Transverse colon (tissue), 4 donors: Measurements from ENCODE around the gene TMEM45A. TPM values are rescaled to one million over a fixed set of nuclear protein-coding genes. Genes with fewer than 3 reads are reported as not detected.

Source experiments
- DNase-seq: peaks from one replicate; pipeline ENCODE4 v3.0.0-alpha.2; 2019
- H3K27ac ChIP-seq, 4 donors: fragments of 200-600 bp; sonication (generic); 2 replicates each; pipeline ENCODE4 v1.5.1; 2016 to 2018; ENCODE audit warnings: inconsistent platforms in 4 of 4
- H3K27me3 ChIP-seq: fragments of 200-600 bp; sonication (generic); 2 replicates; pipeline ENCODE4 v1.5.1; 2017; ENCODE audit warnings: inconsistent platforms
- H3K36me3 ChIP-seq, 4 donors: fragments of 200-600 bp; sonication (generic); 2 replicates each; pipeline ENCODE4 v1.5.1; 2017 to 2019; ENCODE audit warnings: inconsistent platforms in 4 of 4
- H3K4me1 ChIP-seq, 4 donors: fragments of 200-600 bp; sonication (generic); 2 replicates each; pipeline ENCODE4 v1.5.1; 2017 to 2020; ENCODE audit warnings: inconsistent platforms in 4 of 4
- H3K4me3 ChIP-seq, 4 donors: fragments of 200-600 bp; sonication (generic); 1 replicate in 1 of 4; 2 replicates in 3 of 4; pipeline versions ENCODE4 v1.5.1 to v1.6.1; 2017 to 2019; ENCODE audit warnings: inconsistent platforms in 4 of 4
- H3K9me3 ChIP-seq, 2 donors: fragments of 200-600 bp; sonication (generic); 2 replicates each; pipeline ENCODE4 v1.5.1; 2017 to 2019; ENCODE audit warnings: inconsistent platforms in 2 of 2
- CTCF ChIP-seq, 5 experiments: fragments of 200-600 bp in 3 of 5; fragments of 450-650 bp in 2 of 5; sonication (generic) in 3 of 5; IDR thresholded peaks; 1 replicate in 2 of 5; 2 replicates in 3 of 5; pipeline ENCODE4 v1.5.1; 2016 to 2017; ENCODE audit warnings: antibody characterized with exemption in 5 of 5, inconsistent platforms in 3 of 5, mild to moderate bottlenecking in 2 of 5, moderate library complexity in 1 of 5
- EP300 ChIP-seq: sonication (generic); formaldehyde crosslinking; IDR thresholded peaks from one replicate; pipeline ENCODE4 v1.6.1; 2017; ENCODE audit warnings: antibody characterized with exemption, low read depth
- POLR2A ChIP-seq: fragments of 450-650 bp; IDR thresholded peaks from one replicate; pipeline ENCODE4 v1.6.1; 2016; ENCODE audit warnings: antibody characterized with exemption, mild to moderate bottlenecking, moderate library complexity
- POLR2AphosphoS5 ChIP-seq, 3 donors: sonication (generic); formaldehyde crosslinking; IDR thresholded peaks; one replicate each; pipeline ENCODE4 v1.6.1; 2016; ENCODE audit warnings: antibody characterized with exemption in 3 of 3
- WGBS, 2 donors: methylation state at CpG; one replicate each; pipeline ENCODE4 v1.1.5; 2018; ENCODE audit warnings: low coverage in 1 of 2; 5-methylcytosine and 5-hydroxymethylcytosine counted together
- in situ Hi-C, 4 donors: fragments of 200-750 bp; cut with MboI; loops; one replicate each; pipeline versions ENCODE4 v1.15.0 to v1.15.1; 2017; ENCODE audit warnings: low sequenced_read_pairs in 3 of 4, low pct_ligation_motif_present in 1 of 4, low pct_unique_long_range_greater_than_20kb in 1 of 4
- intact Hi-C: fragments of 100-400 bp; cut with DNase I; formaldehyde crosslinking; loops from one replicate; pipeline ENCODE4 v1.15.1; 2023; ENCODE audit warnings: low total_unique reads
- total RNA-seq, 4 donors: library from RNA; depleted of rRNA; stranded (reverse); fragments of >200 nt; gene quantifications; one replicate each; pipeline ENCODE4 v1.1.0, GENCODE V29; 2016

TMEM45A gene
- total RNA-seq, 4 donors from 2014 or later, result 0.60 to 4.1 (median 1.5) TPM

DNA sequence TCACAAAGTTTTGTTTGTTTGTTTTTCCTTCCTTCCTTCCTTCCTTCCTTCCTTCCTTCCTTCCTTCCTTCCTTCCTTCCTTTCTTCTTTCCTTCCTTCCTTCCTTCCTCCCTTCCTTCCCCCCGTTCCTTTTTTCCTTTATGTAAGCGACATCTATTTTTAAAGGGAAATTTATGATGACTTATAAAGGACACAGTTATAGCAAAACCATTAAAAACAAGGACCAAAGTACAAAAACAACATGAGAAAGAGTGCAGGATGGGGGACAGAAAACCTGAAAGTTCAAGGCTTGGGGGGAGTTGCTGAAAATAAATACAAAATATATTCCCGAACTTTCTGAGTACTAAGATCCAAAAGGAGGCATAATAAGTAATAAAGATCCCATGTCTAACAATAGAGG is 118.8 kb downstream of the TMEM45A start:
- Histone ChIP-seq H3K4me3 (peak overlapping the region in 1 of 4 donors; percentile 5), H3K36me3 (no peaks in the 10 kb centered on the region), H3K4me1 (peaks cover 0 to 28% (median 13%) of the 10 kb centered on the region in 4 donors), H3K27me3 (no peaks in the 10 kb centered on the region), H3K27ac (no peak overlapping the region), H3K9me3 (no peaks in the 10 kb centered on the region)
- WGBS, 2 donors, result 63 to 65% methylated on average over 3 of the region's 3 CpGs
- no peak for TF ChIP-seq POLR2AphosphoS5 (IDR thresholded peaks at IDR 0.05)
- no peak for TF ChIP-seq EP300
- TF ChIP-seq CTCF (IDR thresholded peaks at IDR 0.05), result no peak
- in situ Hi-C loops, result no loop called here
- intact Hi-C loops, result no loop called here
- DNase-seq, result no peak

- 65 to 68% methylated on average over 4 of the region's 4 CpGs for whole genome bisulfite sequencing, 2 donors
- no peaks in the 10 kb centered on the region for H3K27me3 ChIP-seq
- intact Hi-C loops, result no loop called here
- peak overlapping the region in 3 of 4 donors; percentile 35 to 41 (median 36) for H3K27ac ChIP-seq
- in situ Hi-C loops, result no loop called here
- no peaks in the 10 kb centered on the region for H3K9me3 ChIP-seq
- no peak for DNase-seq
- TF ChIP-seq CTCF (IDR thresholded peaks at IDR 0.05) (no peak), POLR2AphosphoS5 (IDR thresholded peaks at IDR 0.05) (no peak), EP300 (no peak), POLR2A (no peak)
- no peaks in the 10 kb centered on the region for H3K36me3 ChIP-seq
- H3K4me3 ChIP-seq, result no peak overlapping the region
- peaks cover 0 to 28% (median 13%) of the 10 kb centered on the region in 4 donors for H3K4me1 ChIP-seq
Observed at GRCh38 chr3:100613721-100614390, 121.4 kb downstream of the TMEM45A start.

DNA sequence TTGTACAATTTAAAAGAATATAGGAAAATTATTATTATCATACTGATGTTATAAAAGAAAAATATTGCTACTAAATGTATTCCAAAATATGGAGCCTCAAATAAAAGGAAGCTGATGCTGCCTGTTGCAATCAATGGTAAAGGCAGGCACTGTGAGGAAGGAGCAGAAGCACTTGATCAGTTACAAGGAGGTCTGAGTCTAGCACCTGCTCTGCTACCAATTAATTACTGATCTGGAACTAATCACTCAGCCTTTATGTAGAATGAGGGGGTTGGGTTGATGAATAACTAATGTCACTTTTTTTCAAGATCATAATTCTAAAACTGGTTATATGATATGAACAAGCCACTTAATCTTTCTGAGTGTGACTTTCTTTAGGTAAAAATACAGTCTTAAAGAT is 122.5 kb downstream of the TMEM45A start:
- no peak for DNase-seq
- H3K27me3 ChIP-seq, result no peaks in the 10 kb centered on the region
- H3K9me3 ChIP-seq, result no peaks in the 10 kb centered on the region
- H3K4me3 ChIP-seq, result no peak overlapping the region
- intact Hi-C loops (no loop called here), in situ Hi-C loops (no loop called here)
- no peaks in the 10 kb centered on the region for H3K36me3 ChIP-seq
- no peak for TF ChIP-seq POLR2AphosphoS5 (IDR thresholded peaks at IDR 0.05)
- TF ChIP-seq CTCF (IDR thresholded peaks at IDR 0.05), result no peak
- no peak for TF ChIP-seq EP300
- no peak for TF ChIP-seq POLR2A
- no peak overlapping the region for H3K27ac ChIP-seq
- H3K4me1 ChIP-seq, result peaks cover 0 to 23% (median 10%) of the 10 kb centered on the region in 4 donors

GRCh38 chr3:100615684-100616083 is 123.3 kb downstream of the TMEM45A start:
- H3K4me1 ChIP-seq, result peaks cover 0 to 23% (median 9%) of the 10 kb centered on the region in 4 donors
- DNase-seq, result no peak
- no peaks in the 10 kb centered on the region for H3K27me3 ChIP-seq
- in situ Hi-C loops (no loop called here), intact Hi-C loops (no loop called here)
- no peaks in the 10 kb centered on the region for H3K9me3 ChIP-seq
- no peak for TF ChIP-seq EP300
- no peak overlapping the region for H3K27ac ChIP-seq
- H3K36me3 ChIP-seq, result no peaks in the 10 kb centered on the region
- H3K4me3 ChIP-seq, result no peak overlapping the region

DNA sequence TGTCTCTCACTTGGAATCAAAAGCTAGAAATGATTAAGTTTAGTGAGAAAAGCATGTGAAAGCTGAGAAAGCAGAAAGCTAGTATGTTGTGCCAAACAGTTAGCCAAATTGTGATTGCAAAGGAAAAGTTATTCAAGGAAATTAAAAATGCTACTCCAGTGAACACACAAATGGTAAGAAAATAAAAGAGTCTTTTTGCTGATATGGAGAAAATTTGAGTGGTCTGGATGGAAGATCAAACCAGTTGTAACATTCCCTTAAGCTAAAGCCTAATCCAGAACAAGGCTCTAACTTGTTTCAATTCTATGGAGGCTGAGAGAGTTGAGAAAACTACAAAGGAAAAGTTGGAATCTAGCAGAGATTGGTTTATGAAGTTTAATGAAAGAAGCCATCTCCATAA is 128.8 kb downstream of the TMEM45A start:
- DNase-seq, result no peak
- H3K27ac ChIP-seq, result no peak overlapping the region
- H3K9me3 ChIP-seq, result no peaks in the 10 kb centered on the region
- intact Hi-C loops (no loop called here), in situ Hi-C loops (no loop called here)
- H3K27me3 ChIP-seq, result no peaks in the 10 kb centered on the region
- no peak for TF ChIP-seq POLR2A
- no peak for TF ChIP-seq EP300
- H3K36me3 ChIP-seq, result no peaks in the 10 kb centered on the region
- no peak overlapping the region for H3K4me3 ChIP-seq
- H3K4me1 ChIP-seq, result peaks cover 0 to 5% (median 0%) of the 10 kb centered on the region in 4 donors

Other genes starting within 250 kb of the TMEM45A start
- 10 to 100 TPM; 15.5 to 42.5 (median 34.5) TPM for gene TBC1D23, start 231.6 kb upstream of the TMEM45A start, total RNA-seq
- 10 to 100 TPM; 13.8 to 25.1 (median 18.8) TPM for gene NIT2, start 157.9 kb upstream of the TMEM45A start, total RNA-seq
- gene TOMM70, start 91.5 kb upstream of the TMEM45A start, total RNA-seq, result 10 to 100 TPM; 13.1 to 38.1 (median 33.0) TPM
- 1 to 10 TPM in 1 of 4 donors, under 1 TPM in 2, not detected in 1; 0.27 to 2.2 (median 0.40) TPM for gene LNP1, start 91.1 kb upstream of the TMEM45A start, total RNA-seq
- gene ADGRG7, start 117.0 kb downstream of the TMEM45A start, total RNA-seq, result 10 to 100 TPM in 3 of 4 donors, 1 to 10 TPM in 1; 1.8 to 18.3 (median 12.1) TPM
- gene TFG, start 216.9 kb downstream of the TMEM45A start, total RNA-seq, result 100 to 1,000 TPM in 1 of 4 donors, 10 to 100 TPM in 3; 72.2 to 118 (median 94.3) TPM